ENCODE data around the gene SNAP23.

GRCh38 chr15:42503825-42504224 is 8.4 kb downstream of the SNAP23 start:
- no peak for TF ChIP-seq CTCF (IDR thresholded peaks at IDR 0.05; ENCODE audit: poor library complexity, severe bottlenecking)
- no peak for TF ChIP-seq EZH2 (IDR thresholded peaks at IDR 0.05; ENCODE audit: borderline replicate concordance, insufficient read depth, low read length, poor library complexity, severe bottlenecking)
